ENCODE measurements around the gene POC1A. TPM values are rescaled to one million over a fixed set of nuclear protein-coding genes. Genes with fewer than 3 reads are reported as not detected.

The POC1A gene
- 17.7 to 19.8 TPM (median 18.1 TPM) in 5 replicates for total RNA-seq (2022; extraction: Qiagen RNA extraction)

GRCh38 chr3:52154135-52155094 lies at the start of gene POC1A:
TSS of gene POC1A (minus strand) at chr3:52154423. CDS start at chr3:52154372, 51 bp downstream.

GRCh38 chr3:52197842-52198625 lies 43.8 kb upstream of the POC1A start, which contains the start of gene ALAS1:
TSS of gene ALAS1 (plus strand) at chr3:52198160. CDS start at chr3:52199242, 1,082 bp downstream.

GRCh38 chr3:52056521-52056967 lies 97.7 kb downstream of the POC1A start, which contains the start of gene DUSP7:
TSS of gene DUSP7 (minus strand) at chr3:52056571. CDS start at chr3:52056366, 205 bp downstream.

Other genes with a start within 250 kb of the POC1A start
- gene RRP9, start 212.5 kb downstream of the POC1A start, total RNA-seq (2022; extraction: Qiagen RNA extraction), result 36.3 to 47.6 TPM (median 41.9 TPM) in 5 replicates
- gene PARP3, start 212.1 kb downstream of the POC1A start, total RNA-seq (2022; extraction: Qiagen RNA extraction), result 8.0 to 11.1 TPM (median 9.0 TPM) in 5 replicates
- not detected in 5 replicates for gene GPR62, start 199.0 kb downstream of the POC1A start, total RNA-seq (2022; extraction: Qiagen RNA extraction)
- 12.1 to 14.2 TPM (median 13.3 TPM) in 5 replicates for gene PCBP4, start 187.0 kb downstream of the POC1A start, total RNA-seq (2022; extraction: Qiagen RNA extraction)
- gene ABHD14B, start 180.4 kb downstream of the POC1A start, total RNA-seq (2022; extraction: Qiagen RNA extraction), result 28.2 to 33.9 TPM (median 32.5 TPM) in 5 replicates
- 10.0 to 16.8 TPM (median 14.4 TPM) in 5 replicates for gene ABHD14A, start 179.4 kb downstream of the POC1A start, total RNA-seq (2022; extraction: Qiagen RNA extraction)
- 21.2 to 26.4 TPM (median 24.4 TPM) in 5 replicates for gene ACY1, start 170.9 kb downstream of the POC1A start, total RNA-seq (2022; extraction: Qiagen RNA extraction)
- 1,296 to 1,373 TPM (median 1,344 TPM) in 5 replicates for gene RPL29, start 158.5 kb downstream of the POC1A start, total RNA-seq (2022; extraction: Qiagen RNA extraction)
- gene DUSP7, start 97.9 kb downstream of the POC1A start, total RNA-seq (2022; extraction: Qiagen RNA extraction), result 20.4 to 21.4 TPM (median 21.2 TPM) in 5 replicates
- gene ALAS1, start 43.7 kb upstream of the POC1A start, total RNA-seq (2022; extraction: Qiagen RNA extraction), result 43.7 to 52.3 TPM (median 48.9 TPM) in 5 replicates
- gene TLR9, start 71.2 kb upstream of the POC1A start, total RNA-seq (2022; extraction: Qiagen RNA extraction), result 0.02 to 0.03 TPM in 2 of 5 replicates, not detected in the others
- gene TWF2, start 84.7 kb upstream of the POC1A start, total RNA-seq (2022; extraction: Qiagen RNA extraction), result 59.1 to 71.2 TPM (median 66.9 TPM) in 5 replicates
- 3.9 to 5.2 TPM (median 4.2 TPM) in 5 replicates for gene PPM1M, start 91.3 kb upstream of the POC1A start, total RNA-seq (2022; extraction: Qiagen RNA extraction)
- 49.1 to 59.5 TPM (median 50.8 TPM) in 5 replicates for gene WDR82, start 124.2 kb upstream of the POC1A start, total RNA-seq (2022; extraction: Qiagen RNA extraction)
- 3.0 to 4.6 TPM (median 3.9 TPM) in 5 replicates for gene GLYCTK, start 133.4 kb upstream of the POC1A start, total RNA-seq (2022; extraction: Qiagen RNA extraction)
- 0.78 to 1.2 TPM (median 0.97 TPM) in 5 replicates for gene DNAH1, start 161.9 kb upstream of the POC1A start, total RNA-seq (2022; extraction: Qiagen RNA extraction)